GM19395 (cell line): Measurements from ENCODE around the gene ISCA2.
"Not testable (repeated sequence)": the region's sequence is repeated elsewhere in the genome, so short reads cannot be mapped to it uniquely, and the experiment has no call there.

Source experiments
- ATAC-seq: cut with Tn5 transposase; IDR thresholded peaks from one replicate; pipeline ENCODE4 v1.9.1; 2021; ENCODE audit warnings: mild to moderate bottlenecking, moderate library complexity; ENCODE audit not compliant: unreplicated experiment

Gene ISCA2, protein sequence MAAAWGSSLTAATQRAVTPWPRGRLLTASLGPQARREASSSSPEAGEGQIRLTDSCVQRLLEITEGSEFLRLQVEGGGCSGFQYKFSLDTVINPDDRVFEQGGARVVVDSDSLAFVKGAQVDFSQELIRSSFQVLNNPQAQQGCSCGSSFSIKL

DNA sequence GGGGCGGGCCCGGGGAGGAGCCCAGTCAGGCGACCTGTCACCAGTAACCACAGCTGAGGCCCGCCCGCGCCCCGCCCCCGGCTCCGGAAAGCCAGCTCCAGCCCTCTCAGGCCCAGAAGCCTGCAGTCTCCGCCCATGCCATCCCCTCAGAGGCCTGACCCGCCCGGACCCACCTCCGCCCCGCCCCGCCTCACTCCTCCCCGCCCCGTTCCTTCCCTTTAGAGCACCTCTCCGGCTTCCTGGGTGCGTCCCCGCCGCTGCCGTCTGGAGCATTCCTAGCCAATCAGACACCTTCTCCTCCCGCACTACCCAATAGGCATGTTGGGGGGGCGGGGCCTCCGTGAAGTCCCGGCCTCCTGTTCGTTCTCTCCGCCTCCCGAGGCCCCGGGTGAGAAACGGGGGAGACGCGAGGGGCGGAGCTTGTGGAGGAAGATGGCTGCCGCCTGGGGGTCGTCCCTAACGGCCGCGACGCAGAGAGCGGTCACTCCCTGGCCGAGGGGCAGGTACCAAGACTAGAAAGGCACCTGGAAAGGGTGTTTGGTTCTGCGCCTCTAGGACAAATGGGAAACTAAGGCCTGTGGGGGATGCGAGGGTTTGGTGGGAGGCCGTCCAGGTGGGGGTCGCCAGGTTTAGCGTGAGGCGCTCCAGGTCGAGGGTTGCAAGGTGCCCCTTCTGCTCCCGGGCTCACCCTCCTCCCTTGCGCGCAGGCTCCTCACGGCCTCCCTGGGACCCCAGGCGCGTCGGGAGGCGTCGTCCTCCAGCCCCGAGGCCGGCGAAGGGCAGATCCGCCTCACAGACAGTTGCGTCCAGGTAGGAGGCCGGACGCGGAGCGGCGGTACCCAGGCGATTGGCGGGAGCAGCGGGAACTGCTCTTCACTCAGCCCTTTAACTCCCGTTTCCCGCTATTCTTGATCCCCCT is at the start of gene ISCA2:
Gene ISCA2 (plus strand): TSS at position 423 of the 919 bp plus-strand sequence. CDS start 10 bp downstream, at position 433.
- peak; percentile 86 for ATAC-seq

DNA sequence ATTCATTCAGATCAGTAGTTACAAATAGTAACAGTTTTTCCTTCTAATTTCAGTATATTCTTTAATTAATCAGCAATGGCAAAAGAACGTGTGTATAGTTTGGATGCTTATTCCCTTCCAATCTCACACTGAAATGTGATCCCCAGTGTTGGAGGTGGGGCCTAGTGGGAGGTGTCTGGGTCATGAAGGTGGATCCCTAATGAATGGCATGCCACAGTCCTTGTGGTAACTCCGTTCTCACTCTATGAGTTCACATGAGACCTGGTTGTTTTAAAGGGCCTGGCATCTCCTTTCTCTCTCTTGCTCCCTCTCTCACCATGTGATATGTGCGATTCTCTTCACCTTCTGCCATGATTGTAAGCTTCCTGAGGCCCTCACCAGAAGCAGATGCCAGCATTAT is 48.7 kb upstream of the ISCA2 start:
- ATAC-seq = no peak

DNA sequence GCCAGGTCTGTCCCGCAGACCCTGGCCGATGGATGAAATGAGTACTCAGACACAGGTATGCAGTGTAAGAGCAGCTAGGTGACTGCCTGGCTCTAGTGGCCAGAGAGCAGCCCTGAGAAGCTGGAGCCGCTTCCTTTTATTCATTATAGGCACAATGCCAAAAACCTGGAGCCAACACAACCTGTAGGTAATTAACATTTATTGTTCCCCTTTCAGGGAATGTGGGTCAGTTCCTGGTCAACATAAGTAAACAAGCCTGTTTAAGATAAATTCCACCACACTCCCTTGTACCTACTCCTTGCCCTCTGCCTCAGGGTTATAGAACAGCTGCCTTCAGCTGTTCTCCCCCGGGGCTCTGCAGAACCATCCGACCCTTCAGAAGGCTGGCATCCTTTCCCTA is 39.2 kb upstream of the ISCA2 start:
- ATAC-seq = not testable (repeated sequence)

DNA sequence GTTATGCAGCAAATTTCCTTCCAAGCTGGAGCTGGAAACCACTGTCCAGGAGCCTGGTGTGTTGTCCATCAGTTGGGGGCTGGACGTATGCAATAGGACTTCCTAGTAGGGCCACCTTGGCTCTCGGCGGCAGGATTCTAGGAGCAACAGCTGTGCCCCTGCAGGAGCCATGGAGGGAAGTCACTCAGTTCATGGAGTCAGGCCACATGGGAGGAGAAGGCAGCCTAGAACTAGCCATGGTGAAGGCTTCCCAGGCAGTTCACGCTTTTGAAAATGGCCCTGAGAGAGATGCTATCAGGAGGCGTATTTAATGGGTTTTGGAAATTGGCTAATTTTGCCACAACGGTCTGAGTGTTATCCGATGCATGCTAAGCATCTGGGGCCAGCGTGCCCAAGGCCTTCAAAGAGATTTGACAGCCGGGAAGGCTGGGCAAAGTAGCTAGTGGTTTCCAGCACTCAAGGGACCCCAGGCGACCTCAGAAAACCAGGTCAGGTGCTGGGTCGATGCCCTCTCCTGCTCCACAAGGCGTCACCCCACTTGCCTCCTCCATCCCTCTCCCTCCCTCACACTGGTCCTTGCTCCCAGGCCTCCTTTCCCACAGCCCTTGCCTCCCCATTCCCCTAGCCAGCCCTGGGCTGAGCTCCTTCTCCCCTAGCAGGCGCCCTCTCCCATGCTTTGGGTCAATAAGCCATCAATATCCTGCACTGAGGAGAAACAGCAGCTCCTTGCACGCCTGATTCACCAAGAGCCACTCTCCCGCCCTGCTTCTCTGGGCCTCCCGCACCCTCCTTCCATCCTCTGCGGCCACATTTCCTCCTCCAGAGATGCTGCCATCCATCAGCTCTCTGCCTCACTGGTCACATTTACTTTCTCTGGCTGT is 36.6 kb upstream of the ISCA2 start:
- ATAC-seq = no peak

DNA sequence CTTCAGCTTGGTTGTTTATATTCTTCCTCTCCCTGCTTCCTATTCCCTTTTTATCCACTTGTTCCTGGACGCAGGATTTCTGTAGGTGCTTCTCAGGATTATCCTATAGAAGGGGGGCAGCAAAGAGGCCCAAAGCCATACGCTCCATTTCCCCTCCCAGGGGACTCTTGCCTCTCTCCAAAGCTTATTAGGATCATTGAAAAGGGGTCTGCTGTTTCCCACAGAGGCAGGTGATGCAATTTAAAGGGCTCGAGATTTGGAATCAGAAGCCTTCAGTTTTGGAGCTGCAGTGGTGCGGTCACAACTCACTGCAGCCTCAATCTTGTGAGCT is 36.0 kb upstream of the ISCA2 start:
- no peak for ATAC-seq

DNA sequence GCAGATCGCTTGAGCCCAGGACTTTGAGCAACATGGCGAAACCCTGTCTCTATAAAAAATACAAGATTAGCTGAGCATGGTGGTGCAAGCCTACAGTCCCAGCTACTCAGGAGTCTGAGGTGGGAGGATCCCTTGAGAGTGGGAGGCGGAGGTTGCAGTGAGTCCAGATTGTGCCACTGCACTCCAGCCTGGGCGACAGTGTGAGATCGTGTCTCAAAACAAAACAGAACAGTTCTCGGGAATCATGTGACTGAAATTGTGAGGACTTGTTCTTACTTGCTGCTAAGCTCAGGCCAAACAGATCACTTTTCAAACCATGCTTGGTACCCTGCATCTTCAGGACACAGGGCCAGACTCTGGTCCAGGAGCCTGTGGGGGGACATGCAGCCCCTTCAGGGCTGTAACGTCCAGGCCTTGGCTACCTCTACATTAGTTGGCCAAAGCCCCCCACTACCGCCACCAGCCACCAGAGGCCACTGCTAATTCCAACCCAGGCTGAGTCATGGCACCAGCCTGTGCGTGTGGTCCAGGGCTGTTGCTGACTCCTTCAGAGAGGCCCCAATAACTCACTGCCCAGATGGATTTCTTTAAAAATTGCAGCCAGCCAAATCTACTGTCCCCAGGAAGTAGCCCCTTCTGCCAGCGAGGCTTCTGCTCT is 34.1 kb upstream of the ISCA2 start:
- ATAC-seq = no peak

DNA sequence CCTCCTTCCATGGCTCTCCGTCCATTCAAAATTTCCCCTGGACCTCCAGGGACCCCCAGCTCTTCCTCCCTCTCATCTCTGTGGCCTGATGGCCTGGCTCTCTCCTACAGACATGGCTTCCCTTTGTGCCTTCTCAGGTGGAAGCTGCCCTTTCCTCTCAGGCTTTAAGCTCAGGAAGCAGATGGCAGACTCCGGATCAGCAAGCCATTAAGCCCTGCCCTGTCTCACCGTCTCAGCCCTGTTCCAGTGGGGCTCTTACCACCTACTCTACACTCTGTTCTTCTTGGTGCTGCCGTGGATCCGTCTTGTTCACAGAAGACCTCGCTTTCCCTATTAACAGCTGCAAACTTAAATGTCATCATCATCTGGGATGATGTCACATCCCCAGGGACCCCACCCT is 33.6 kb upstream of the ISCA2 start:
- ATAC-seq = no peak

DNA sequence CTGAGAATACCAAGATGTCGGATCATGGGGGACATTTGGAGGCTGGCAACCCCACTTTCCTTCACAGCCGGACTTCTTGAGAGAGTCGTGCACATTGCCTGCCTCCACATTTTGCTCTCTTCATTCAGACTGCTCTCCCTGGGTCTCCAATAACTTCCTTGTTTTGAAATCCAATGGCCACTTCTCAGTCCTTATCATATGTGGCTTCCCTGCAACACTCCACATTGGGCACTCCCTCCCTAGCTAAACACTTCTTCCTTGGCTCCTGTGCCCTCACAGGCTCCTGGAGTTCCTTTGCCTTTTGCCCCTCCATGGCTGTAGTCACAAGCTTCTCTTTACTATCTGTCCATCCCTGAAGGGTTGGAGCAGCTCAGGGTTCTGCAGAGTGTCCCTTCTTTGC is 30.6 kb upstream of the ISCA2 start:
- ATAC-seq = no peak

DNA sequence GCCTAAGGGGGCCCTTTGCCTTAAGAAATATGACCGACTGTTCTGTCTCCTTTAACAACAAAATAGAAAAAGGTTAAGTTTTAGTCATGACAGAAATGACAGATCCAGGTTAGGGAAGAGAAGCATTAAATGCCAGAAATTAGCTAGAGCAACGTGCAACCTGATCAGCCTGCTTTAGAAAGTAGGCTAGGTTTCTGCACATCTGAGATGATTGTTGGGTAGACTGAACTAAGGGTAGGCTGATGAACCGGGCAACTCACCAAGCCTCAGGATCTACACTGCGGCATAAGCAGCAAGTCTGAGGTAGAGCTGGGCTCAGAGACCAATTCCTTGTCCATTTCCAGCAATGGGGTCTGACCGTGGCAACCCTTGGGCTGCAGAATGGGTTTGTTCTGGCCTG is 29.9 kb upstream of the ISCA2 start:
- ATAC-seq = no peak

DNA sequence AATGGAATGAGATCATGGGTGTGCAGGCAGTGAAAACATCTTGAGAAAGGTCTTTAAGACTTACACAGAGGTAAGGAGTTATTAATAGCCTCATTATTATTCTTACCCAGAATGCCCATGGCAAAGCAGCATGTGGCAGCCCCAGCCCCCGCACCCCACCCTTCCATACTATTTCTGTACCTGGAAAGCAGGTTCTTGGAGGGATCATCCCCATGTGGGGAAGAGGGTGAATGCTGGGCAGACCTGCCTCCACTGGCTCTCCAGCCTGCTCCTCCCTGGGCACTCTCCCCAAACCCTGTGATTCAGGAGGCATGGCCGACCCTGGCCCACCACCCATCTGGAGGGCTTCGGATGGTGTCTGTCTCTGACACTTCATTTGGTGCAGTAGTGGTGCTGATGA is 28.8 kb upstream of the ISCA2 start:
- ATAC-seq = no peak

DNA sequence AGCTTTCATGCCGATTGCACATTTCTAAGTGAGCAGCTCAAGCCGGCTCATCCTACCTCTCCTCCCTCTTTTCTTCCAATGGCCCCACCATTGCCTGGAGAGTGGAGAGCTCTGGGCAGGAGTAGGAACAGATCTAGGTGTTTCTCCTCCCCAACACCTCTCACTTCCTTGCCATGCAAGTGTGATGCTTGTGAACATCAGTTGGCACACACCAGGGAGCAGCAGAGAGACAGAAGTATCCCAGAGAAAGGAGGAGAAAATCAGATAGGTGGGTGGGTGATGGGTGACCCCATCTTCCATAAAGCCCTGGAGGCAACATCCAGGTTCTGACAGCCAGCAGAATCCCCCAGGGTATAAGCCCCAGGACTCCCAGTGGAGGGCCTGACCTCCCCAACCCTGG is 28.2 kb upstream of the ISCA2 start:
- ATAC-seq = no peak

DNA sequence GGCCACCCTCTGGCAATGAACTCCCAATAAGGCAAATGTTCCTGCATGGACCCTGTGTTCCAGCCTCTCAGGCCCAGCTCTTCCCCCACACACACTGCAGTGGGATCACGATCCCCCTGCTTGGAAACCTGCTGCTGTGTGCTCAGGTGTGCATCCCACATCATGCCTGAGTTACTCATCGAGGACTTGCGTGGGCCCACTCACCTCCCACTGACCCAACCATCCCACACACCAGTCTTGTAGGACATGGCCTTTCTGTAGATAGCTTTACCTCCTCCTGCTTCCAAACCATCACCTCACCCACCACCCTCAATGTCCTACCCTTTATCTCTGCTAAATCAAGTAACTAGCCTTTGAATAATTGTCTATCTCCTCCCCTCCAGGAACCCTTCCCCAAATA is 25.1 kb upstream of the ISCA2 start:
- no peak for ATAC-seq

DNA sequence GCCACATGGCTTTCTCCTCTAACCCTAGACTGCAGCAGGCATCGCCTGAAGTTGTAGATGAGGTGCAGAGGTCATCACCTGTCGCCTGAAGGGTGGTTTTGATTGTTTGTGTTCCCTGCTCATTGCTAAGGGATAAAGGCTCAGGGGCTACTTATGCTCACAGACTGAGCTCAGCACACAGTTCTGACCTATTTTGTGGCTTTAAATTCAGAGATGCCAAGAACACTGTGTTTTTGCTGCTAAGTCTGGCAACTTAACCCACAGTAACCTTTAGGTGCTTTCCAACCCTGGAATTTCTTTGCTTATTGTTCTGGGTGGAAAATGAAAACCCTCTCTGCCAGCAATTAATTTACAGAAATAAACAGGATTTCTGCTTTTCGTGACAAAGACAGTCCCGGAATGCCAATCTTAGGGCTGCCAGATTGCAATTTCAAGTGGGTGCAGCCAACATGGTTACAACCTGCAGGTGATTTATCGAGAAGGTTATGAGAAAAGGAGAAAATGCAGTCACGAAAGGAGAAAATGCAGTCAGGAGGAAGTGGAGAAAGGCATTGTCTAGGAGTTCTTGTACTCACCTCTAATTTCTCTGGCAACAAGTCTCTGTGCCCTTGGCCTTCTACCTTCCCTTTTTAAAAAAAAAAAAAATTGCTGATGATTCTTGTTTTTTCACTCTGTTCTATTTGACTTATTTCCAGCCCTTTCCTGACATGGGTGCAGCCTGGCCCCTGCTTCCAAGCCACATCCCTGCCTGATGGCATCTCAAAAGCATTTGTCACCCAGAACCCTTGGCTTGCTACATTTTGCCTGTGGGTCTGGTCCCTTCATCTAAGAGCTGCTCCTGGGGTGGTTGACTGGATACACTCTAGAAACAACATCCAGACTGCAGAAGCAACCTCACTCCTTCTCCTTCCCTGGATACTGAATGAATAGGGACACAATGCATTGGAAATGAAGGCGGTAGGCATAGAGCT is 23.7 kb upstream of the ISCA2 start:
- ATAC-seq = no peak

DNA sequence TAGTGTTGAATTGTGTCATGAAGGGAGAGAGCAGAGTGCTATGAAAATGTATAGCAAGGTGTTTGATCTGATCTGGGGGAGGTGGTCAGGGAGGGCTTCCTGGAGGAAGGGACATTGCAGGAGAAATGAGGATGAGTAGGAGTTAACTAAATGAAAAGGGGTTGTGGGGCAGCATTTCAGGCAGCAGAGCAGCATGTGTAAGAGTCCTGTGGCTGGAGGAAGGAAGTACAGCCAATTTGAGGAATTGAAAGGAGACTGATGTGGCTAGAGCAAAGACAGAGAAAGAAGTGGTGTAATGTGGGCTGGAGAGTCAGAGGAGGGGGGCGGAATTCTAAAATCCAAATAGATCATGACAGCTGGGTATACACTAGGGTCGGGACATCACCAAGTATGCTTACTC is 21.0 kb upstream of the ISCA2 start:
- ATAC-seq = no peak

DNA sequence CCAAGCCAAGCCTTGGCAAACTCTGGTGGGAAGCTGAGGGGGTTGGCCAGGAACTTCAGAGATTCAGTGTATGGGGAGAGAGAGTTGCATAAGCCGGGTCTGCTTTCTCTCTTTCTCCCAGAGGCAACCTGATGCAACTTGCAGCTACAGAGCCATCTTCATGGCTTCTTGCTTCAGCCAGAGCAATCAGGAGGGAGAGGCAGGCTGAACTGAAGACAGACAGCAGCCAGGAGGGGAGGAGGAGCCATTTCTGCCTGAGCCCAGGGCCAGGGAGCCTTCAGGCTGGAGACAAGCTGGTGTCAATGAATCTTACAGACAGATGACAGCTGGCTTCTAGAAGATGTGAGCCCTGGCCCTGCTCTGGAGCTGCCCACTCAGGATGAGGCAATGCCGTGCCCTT is 19.2 kb upstream of the ISCA2 start:
- no peak for ATAC-seq

DNA sequence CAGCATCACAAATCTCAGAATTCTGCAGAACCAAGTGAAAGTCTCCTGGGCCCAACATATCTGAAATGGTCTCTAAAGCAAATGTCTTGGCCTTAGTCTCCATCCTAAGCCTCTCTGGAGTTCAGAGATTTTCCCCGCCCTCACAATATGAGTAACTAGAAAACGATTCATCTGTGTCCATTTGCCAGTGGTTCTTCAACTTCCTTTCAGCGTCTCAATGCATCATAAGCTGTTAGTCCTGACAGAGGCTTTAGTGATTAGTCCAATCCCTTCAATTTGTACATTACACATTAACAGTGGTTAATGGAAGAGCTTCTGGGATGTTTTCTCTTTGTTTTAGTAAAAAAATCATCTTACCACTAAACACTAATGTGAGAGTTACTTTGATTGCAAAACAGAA is 17.9 kb upstream of the ISCA2 start:
- no peak for ATAC-seq

DNA sequence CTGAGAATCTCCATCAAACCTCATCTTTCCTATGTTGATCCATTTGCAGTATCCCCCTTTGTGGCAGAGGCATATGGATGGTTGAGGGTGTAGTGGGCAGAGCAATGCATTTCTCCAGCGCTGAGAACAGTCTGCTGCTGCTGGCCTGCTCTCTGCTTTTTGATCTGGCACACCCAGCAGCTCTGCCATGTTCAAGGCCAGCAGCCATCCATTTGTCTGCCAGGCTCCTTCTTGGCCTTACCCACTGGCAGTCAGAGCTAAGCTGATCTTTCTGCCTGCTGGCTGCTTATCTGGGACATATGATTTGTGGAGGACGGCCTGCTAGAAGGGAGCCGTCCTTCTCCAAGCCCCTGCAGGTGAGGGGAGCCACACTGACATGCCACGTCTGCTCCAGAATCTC is 17.5 kb upstream of the ISCA2 start:
- no peak for ATAC-seq

DNA sequence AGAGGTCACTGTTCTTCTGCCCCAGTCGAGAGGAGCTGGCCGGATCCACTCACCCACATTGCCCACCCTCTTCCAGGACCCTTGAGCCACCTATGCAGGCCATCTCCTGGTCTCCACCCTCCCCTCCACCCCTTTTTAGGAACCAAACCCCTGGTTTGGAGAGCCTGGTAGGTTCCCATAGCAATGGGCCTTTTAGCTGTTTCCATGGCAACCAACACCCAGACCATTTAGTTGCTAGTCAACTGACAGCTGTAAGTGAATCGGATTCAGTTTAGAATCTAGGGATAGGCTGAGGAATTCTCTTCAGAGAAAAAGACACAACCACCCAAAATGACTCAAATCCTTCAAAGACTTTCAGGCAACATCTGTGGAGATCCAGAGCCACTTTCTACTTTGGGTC is 17.0 kb upstream of the ISCA2 start:
- no peak for ATAC-seq

DNA sequence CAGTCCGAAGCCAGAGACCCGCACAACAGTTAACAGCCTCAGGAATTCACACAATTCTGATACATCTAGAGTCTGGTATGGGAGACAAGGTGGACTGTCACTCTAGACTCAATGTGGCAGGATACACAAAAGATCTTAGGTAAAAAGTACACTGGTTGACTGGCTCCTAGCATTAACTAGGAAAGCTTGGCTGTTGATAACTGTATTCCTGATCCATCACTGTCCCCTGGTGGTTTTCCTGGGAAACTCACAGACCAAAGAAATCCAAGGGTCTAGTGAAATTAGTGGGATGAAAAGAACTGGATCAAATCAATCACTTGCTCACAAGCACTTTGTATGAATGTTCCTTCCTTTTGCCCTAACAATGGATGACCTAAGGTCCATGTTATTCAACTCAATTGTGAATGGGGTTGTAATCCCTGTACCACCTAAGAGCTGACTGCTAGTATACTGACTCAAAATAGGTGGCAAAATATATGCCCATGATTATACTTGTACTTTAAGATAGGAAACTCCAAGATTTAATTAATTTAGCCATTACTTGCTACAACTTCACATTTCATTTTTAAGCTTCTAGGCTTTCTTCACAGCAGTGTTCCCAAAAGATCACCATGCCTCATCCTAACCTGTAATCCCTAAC is 14.4 kb upstream of the ISCA2 start:
- ATAC-seq = no peak

DNA sequence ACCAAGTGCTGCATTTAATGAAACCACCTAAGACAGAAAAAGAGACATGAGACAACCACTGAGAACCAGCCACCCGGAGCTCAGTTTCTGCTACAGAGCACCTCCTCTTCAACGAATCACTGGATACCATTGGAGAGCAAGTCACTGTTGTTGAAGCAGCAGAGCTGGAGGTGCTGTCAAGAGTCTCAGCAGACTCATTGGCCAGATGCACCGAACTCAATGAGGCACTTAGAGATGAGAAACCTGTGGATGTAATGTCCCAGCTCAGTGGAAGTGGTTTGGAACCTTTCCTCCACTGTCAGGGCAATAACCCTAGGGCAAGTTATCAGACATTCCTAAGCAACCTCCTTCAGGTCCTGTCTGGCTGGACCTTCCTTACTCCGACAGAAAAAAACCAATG is 13.5 kb upstream of the ISCA2 start:
- ATAC-seq = no peak
